Activated CD4-positive, CD25-positive, alpha-beta regulatory T cell treated with anti-CD3 and anti-CD28 coated beads, Interleukin-2, amount 50 U/mL, for 24 hours (primary cell): ENCODE results near the gene INAFM1.
"Not testable (repeated sequence)": the region's sequence is repeated elsewhere in the genome, so short reads cannot be mapped to it uniquely, and the experiment has no call there.

Source experiments
- ATAC-seq, 2 donors: fragments of 150-1000 bp; cut with Tn5 transposase; one replicate each; pipeline ENCODE4 v1.10.0; 2021; ENCODE audit warnings: mild to moderate bottlenecking in 1 of 2, moderate library complexity in 1 of 2

The INAFM1 gene

GRCh38 chr19:47241919-47242577 lies 32.6 kb upstream of the INAFM1 start:
- ATAC-seq = no peak

- peak in 1 of 2 donors; percentile 3 for ATAC-seq
These were observed 31.3 kb upstream of the INAFM1 start for GRCh38 chr19:47243364-47243775.

- ATAC-seq = peak; percentile 82 to 84
These were observed 30.7 kb upstream of the INAFM1 start for GRCh38 chr19:47243776-47244547.

GRCh38 chr19:47247308-47247990 lies 27.2 kb upstream of the INAFM1 start:
- no peak for ATAC-seq

GRCh38 chr19:47253016-47253415 lies 21.7 kb upstream of the INAFM1 start:
- ATAC-seq = not testable (repeated sequence)

GRCh38 chr19:47253467-47253881 lies 21.2 kb upstream of the INAFM1 start:
- no peak for ATAC-seq

- no peak for ATAC-seq
These were observed 20.7 kb upstream of the INAFM1 start for GRCh38 chr19:47253970-47254369.

GRCh38 chr19:47255879-47256692 lies 18.6 kb upstream of the INAFM1 start, which contains the start of gene CCDC9:
Gene CCDC9, plus strand, starts transcription at chr19:47256525. Its CDS starts 1,876 bp downstream, at chr19:47258401.
- peak; percentile 75 to 77 for ATAC-seq

- ATAC-seq = peak; percentile 82 to 83
These were observed 17.8 kb upstream of the INAFM1 start for GRCh38 chr19:47256693-47257410.

GRCh38 chr19:47257411-47258169 lies 17.1 kb upstream of the INAFM1 start:
- ATAC-seq = no peak

GRCh38 chr19:47258434-47258833 lies 16.3 kb upstream of the INAFM1 start:
- no peak for ATAC-seq

GRCh38 chr19:47258895-47259555 lies 15.7 kb upstream of the INAFM1 start:
- ATAC-seq = no peak

GRCh38 chr19:47260476-47260875 lies 14.2 kb upstream of the INAFM1 start:
- ATAC-seq = no peak

- ATAC-seq = not testable (repeated sequence)
These were observed 12.5 kb upstream of the INAFM1 start for GRCh38 chr19:47261946-47262793.

- no peak for ATAC-seq
These were observed 10.1 kb upstream of the INAFM1 start for GRCh38 chr19:47264629-47265028.

GRCh38 chr19:47266401-47266941 lies 8.2 kb upstream of the INAFM1 start:
- ATAC-seq = no peak

GRCh38 chr19:47267350-47267759 lies 7.3 kb upstream of the INAFM1 start:
- no peak for ATAC-seq

GRCh38 chr19:47268028-47268427 lies 6.7 kb upstream of the INAFM1 start:
- ATAC-seq = no peak

- no peak for ATAC-seq
These were observed 5.1 kb upstream of the INAFM1 start for GRCh38 chr19:47269596-47269995.
